GM21381 (cell line): ENCODE results near the gene AKAP13.
"Not testable (repeated sequence)": the region's sequence is repeated elsewhere in the genome, so short reads cannot be mapped to it uniquely, and the experiment has no call there.

ENCODE experiments used
- ATAC-seq: cut with Tn5 transposase; IDR thresholded peaks from one replicate; pipeline ENCODE4 v1.9.1; 2021; ENCODE audit warnings: mild to moderate bottlenecking, moderate library complexity; ENCODE audit not compliant: unreplicated experiment

Gene AKAP13

DNA sequence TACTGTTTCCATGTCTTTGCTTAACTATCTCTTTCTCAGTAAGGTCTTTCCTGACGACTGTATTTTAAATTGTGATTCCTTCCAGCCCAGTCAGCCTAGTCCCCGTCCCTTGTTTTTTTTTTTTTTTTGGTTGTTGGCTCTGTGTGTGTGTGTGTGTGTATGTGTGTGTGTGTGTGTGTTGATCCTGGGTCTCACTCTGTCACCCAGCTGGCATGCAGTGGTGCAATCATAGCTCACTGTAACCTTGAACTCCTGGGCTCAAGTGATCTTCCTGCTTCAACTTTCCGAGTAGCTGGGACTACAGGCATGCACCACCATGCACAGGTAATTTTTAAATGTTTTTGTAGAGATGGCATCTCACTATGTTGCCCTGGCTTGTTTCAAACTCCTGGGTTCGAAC lies 31.3 kb upstream of the AKAP13 start:
- ATAC-seq: not testable (repeated sequence)

DNA sequence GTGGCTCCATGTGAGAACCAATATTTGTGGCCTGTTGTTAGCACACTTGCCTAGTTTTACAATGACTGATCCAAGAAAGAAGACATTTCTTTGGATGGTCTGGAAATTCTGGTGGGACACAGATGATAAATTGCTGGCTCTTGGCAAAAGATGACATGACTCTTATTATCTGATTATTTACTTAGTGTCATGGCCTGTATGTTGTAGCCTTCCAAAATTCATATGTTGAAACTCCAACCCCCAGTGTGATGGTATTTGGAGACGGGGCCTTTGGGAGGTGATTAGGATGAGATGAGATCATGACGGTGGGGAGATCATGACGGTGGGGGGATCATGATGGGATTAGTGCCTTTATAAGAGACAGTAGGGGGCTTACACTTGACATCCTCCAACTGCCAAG lies 30.0 kb upstream of the AKAP13 start:
- no peak for ATAC-seq

DNA sequence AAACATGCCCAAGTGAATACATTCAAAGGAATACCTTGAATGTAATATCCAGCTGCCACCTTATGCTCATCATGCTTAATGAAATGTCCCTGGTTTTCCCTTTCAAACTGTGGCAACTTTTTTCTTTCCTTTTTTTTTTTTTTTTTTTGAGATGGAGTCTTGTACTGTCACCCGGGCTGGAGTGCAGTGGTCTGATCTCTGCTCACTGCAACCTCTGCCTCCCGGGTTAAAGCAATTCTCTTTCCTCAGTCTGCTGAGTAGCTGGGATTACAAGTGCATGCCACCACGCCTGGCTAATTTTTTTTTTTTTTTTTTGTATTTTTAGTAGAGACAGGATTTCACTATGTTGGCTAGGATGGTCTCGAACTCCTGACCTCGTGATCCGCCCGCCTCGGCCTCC lies 28.9 kb upstream of the AKAP13 start:
- ATAC-seq: not testable (repeated sequence)

DNA sequence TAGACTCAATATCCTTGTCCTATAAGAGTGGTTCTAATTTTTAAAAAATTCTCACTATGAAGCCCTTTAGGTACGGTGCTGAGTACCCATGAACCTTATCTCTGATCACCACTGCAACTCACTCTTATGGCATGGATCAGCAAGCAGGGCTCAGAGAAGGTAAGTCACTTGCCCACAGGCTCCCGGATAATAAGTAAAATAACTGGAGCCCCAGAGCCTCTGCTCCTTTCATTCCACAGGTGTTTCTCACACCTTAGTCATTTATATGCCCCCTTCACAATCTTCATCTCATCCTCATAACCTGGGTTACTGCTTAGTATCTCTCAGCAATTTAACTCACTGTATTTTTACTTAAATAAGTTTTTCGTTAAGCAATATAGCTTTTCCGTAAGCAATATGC lies 28.4 kb upstream of the AKAP13 start:
- ATAC-seq: no peak

DNA sequence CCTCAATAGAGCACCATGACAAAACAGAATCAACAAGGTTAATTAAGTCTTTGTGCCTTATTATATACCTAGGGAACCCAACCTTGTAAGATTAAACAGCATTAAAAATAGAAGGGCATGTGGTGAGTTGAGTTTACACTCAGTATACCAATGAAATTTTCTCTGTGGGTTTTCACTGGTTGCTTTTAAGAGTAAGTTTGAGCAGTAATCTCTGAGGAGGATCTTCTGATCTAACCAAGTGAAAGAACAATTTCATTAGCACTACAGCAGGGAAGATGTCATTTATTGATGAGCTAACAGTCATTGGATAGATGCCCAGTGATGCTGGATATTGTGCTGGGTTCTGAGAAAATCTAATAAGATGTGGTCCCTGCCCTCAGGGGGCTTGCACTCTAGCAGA lies 26.9 kb upstream of the AKAP13 start:
- no peak for ATAC-seq

DNA sequence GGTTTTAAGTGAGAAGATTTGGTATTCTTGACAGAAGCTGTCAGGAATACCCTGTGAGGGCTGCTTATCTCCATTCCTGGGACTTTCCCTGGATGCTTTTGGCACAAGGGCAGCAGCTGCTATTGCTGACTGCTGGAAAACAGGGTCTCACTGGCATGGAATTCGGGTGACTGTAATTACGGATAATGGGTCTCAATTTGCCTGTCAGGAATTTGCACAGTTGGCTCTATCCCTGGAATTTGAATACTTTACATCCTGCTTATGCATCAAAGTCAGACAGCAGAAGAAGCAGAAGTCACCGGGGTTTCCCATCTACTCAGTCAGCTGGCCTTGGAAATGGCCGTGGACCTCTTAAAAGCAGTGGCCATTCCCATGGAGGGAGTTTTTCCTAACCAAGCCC lies 25.9 kb upstream of the AKAP13 start:
- ATAC-seq: no peak

DNA sequence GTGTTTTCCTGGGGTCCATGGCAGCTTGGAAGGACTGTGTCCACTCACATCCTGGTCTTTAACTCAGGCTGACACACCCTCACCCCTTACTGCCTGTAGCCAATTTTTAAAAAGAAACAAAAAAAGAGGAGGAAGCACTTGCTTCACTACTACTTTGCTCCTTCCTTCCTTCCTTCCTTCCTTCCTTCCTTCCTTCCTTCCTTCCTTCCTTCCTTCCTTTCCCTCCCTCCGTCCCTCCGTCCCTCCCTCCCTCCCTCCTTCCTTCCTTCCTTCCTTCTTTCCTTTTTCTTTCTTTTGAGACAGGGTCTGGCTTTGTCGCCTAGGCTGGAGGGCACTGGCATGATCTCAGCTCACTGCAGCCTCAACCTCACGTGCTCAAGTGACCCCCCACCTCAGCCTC lies 25.5 kb upstream of the AKAP13 start:
- ATAC-seq: no peak

DNA sequence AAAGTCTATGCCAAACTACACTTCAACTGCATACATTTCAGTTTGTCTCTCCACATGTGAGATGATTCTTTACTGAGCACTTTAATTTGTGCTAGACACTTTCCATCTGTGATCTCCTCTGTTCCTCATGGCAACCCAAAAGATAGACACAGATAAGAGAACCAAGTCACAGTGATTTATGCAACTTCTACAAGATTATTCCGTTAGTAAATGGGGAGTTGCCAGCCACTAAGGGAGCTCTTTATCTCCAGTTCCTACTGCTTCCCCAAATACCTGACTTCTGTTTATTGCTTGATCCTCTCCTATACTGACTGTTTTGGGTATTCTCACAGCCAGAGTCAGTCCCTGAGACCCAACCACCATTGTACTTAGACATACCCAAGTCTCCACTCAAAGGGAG lies 24.1 kb upstream of the AKAP13 start:
- ATAC-seq: no peak

DNA sequence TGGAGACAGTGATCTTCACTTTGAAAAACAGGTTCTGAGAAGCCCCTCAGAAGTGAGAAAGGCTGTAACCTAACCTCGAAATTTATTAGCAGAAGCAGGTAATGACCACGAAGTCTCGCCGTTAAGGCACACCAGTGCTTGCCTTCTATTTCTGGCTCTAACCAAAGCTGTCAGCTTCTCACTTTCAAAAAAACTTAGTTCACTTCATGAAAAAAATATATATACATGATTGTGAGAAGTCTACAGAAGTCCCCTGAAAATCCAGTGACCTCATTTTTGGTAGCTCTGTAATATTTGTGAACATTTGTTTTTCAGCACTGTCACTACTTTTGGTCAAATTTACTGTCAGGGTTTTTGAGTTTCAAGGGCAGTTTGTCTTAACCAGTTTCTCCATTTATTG lies 19.1 kb upstream of the AKAP13 start:
- peak; percentile 75 for ATAC-seq

DNA sequence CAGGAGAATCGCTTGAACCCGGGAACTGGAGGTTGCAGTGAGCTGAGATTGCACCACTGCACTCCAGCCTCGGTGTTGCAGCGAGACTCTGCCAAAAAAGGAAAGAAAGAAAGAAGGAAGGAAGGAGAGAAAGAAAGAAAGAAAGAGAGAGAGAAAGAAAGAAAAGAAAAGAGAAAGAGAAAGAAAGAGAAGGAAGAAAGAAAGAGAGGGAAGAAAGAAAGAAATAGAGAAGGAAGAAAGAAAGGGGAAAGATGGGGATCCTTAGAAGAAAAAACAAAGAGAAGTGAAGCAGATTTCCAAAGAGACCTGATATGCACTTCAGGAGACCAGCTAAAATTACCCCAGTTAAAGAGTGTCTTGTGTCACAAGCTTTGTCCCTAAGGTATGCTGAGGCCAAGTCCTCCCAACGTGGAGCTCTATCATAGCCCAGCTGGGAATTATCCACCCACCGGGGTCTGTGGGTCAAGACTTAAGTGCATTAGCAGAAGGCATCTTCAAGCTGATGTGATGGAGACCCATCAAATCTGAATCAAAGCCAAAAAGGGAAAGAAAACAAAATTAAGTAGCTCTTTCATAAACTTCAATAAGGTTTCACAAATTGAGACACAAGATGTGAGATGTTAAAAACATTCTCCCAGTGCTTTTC lies 17.8 kb upstream of the AKAP13 start:
- no peak for ATAC-seq

DNA sequence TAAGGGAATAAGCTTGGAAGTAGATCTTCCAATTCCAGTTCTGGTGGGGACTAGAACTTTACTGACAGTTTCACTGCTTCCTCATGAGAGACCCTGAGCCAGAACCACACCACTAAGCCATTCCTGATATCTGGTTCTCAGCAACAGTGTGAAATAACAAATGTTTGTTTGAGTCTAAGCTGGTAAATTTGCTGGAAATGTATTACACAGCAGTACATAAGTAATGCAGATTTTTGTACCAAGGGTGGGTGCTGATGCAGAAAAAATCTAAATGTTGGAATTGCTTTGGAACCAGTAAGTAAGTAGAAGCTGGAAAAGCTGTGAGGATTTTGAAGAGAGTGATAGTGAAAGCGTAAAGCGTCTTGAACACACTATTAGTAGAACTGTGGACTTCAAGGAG lies 14.4 kb upstream of the AKAP13 start:
- no peak for ATAC-seq

DNA sequence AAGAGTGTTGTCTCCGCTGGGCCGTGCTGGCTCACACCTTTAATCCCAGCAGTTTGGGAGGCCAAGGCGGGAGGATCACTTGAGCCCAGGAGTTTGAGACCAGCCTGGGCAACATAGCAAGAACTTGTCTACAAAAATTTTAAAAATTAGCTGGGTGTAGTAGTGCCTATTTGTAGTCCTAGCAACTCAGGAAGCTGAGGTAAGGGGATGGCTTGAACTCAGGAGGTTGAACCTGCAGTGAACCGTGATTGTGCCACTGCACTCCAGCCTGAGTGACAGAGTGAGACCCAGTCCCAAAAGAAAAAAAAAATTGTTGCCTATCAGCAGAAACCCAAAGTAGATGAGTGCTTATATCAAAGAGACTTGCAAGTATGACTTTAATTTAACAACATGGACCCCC lies 12.7 kb upstream of the AKAP13 start:
- no peak for ATAC-seq

DNA sequence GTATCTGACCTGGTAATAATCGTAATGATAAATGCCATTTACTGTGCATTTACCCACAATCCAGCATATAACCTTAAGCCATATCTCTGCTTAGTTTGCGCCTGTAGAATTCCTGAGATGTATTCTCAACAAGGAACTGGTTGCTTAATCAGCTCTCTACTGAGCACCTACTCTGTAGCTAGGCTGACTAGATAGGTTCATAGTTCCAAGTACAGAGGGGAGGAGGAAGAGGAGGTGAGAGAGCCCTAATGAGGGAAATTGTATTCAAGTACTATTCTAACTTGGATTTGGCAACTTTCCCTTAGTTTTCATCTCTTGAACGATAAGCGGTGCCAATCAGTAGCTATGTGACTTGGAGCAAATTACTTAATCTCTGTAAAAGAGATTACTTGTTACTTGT lies 5.6 kb upstream of the AKAP13 start:
- no peak for ATAC-seq

DNA sequence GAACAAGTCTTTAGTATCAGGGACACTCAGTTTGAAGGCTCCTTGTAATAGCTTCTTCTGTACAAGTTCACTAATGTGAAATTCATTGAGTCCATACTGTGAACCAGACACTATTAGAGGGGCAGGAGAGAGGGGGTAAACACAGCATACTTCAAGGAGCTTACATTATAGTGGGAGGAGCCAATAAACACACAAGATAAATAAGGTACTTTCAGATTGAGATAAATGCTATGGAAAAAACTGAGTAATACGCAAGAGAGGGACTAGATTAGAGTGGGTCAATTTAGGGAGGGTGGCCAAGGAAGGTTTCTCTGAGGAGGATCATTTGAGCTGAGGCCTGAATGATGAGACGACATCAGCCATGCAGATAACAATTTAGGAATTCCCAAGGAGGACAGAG lies 3.1 kb upstream of the AKAP13 start:
- ATAC-seq: no peak

DNA sequence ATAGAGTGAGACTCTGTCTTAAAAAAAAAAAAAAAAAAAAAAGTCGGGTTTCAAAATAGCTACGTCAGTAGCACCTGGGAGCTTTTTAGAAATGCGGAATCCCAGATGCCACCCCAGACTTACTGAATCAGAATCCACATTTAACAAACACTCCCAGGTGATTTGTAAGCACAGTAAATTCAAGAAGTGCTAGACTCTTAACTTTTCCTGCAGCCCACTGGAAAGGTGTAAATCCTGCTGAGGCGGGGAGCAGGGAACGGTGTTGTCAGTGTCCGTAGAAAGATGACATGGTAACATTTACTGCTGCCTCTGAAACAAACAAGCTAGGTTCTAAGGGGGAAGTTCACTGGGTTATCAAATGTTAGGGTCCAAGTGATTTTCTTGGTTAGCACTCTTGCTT lies 2.4 kb upstream of the AKAP13 start:
- no peak for ATAC-seq

DNA sequence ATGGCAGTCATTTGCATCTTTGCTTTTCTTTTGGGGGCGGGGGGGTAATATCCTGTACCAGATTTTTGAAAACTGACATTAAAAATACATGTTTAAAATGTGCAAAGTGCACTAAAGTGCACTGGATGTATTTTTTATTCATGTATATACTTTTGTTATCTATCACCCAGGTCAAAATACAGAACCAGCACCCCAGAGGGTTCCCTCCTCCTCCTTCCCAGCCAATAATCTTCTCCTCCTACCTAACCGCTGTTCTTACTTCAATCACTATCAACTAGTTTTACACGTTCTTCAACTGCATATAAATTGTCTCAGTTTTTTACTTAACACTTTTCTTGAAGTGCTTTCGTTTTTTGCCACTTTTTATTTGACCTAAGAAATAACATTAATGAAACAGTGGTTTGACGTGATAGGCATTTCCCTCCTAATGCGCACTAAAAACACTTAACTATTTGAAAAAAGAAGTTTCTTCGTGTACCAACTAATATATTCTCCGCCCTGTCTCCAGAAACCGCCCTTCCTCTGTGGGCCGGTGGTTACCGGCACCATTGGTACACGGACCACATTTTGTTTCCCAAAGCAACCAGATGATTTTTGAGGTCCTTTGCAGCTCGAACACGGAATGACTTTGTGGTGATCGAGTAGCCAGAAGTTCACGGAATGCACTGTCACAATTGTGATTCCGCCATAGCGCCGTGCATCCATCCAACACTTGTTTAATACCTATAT lies 836 bp upstream of the AKAP13 start:
- no peak for ATAC-seq

DNA sequence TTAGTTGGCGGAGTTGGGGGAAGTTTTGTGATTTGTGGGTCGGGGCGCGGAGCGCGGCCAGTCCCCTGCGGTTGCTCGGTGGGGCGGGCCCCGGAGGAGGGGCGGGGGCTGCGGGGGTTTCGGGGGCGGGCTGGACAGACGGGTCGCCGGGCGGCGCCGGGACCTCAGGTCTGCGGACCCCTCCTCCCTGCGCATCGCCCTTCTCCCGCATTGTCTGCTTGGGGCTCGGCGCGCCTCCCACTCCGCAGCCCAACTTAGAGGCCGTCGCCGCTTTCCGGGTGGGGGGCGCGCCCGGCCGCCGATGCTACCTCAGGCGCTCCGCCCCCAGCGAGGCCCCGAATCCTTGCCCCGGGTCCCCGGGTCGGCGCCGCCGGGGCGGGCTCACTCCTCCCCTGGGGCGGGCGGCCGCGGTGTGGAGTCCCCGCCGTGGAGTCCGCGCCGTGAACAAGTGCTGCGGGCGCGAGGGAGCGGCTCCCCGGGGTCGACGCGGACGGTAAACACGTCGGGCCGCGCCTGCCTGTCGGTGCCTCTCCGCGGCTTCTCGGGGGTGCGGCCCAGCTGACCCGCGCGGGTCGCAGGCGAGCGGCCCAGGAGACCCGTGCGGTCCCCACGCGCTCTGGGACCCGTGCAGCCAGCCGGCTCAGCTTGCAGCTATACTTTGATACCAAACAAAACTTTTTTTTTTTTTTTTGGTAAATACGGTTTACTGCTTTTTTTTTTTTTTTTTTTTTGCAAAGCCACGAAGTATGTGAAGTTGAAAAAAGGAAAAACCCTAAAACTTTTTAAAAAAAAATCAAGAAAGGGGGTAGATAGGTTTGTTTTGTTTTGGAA lies 624 bp downstream of the AKAP13 start:
- peak; percentile 34 for ATAC-seq

DNA sequence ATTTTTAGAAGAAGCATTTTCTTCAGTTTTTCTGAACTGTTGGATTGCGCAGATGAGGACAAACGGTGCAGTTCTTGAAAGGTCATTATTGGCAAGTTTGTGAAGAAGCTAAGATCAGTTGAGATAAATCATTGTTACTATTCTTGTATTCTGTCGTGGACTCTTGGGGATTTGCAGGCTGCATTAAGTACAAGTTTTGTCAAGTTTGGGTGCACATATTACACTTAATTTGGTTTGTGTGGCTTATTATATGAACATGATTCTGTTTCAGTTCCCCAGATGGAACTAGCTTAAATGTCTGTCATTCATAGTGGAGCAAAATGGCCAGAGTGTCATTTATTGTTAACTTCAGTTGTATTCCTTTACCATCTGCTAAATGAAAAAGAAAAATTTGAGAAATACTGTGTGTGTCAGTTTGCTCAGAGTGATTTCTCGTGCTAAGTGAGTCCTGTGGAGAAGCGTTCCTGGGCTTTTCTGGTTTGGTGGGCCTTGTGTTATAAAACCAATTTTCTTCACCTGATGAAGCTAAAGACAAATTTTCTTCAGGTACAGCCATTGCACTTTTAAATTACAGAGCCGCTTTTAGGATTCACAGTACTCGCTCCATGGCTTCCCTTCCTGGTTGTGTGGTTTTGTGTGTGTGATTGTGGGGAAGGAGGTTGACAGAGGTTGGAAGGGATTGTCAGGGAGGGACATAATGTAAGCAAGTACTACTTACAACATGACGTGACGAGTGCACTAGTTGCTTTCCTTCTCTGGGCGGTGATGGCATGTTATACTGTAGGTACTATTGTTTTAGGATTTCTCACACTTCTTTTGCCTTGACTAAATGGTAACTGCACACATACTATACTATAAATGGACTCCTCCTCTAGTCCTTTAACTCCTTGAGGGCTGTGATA lies 1.7 kb downstream of the AKAP13 start:
- no peak for ATAC-seq

DNA sequence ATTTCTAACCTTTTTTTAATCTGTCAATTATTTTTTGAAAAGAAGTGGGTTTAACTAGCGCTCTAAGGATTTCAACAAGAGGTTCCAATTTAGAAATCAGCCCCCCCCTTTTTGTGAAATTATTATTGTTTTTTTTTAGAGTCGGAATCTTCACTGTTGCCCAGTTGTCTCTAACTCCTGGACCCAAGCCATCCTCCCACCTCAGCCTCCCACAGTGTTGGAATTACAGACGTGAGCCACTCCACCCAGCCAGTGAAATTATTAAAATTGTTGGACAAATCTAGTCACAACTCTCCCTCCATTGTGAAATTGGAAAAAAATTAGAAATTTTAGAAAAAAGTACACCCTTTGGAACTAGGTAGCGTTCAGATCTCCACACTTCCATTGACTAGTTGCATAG lies 2.5 kb downstream of the AKAP13 start:
- ATAC-seq: no peak

DNA sequence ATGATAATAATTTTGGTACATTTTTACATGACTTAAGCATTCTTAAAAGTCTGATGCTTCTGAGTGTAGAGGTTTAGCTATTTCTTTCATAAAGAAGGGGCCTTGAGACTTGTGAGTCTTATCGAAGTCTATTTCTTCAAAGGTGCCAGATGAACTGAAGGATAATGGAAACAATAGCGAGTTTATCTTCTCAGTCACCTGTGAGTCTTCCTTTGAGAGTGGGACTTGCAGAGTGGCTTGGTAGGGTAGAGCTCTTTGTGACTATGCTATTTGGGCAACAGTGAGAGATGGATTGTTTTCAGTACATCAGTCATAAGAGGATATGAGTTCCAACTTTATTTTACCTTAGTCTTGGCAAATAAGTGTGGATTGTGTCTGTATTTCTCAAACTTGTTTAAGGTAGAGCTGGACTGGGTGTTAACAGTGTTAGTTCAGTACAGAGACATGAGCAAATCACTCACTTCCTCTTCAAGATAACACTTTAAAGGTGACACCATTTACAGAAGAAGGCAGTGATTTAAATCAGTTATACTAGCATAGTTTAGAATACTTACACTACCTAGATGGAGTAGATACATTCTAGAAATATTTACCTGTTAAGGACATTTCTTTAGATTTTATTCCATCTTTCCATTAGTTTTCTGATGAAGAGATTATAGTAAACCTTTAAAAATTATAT lies 3.2 kb downstream of the AKAP13 start:
- ATAC-seq: no peak
